ENCODE measurements around the gene ZNF385A. TPM values are rescaled to one million over a fixed set of nuclear protein-coding genes. Genes with fewer than 3 reads are reported as not detected.

The ZNF385A gene
- total and polyA plus RNA-seq, 9 of the 15 experiments (the other 6 are each of a cell fraction or from before 2014, with no cell fraction given), result 1.0 to 111 (median 7.7) TPM

DNA sequence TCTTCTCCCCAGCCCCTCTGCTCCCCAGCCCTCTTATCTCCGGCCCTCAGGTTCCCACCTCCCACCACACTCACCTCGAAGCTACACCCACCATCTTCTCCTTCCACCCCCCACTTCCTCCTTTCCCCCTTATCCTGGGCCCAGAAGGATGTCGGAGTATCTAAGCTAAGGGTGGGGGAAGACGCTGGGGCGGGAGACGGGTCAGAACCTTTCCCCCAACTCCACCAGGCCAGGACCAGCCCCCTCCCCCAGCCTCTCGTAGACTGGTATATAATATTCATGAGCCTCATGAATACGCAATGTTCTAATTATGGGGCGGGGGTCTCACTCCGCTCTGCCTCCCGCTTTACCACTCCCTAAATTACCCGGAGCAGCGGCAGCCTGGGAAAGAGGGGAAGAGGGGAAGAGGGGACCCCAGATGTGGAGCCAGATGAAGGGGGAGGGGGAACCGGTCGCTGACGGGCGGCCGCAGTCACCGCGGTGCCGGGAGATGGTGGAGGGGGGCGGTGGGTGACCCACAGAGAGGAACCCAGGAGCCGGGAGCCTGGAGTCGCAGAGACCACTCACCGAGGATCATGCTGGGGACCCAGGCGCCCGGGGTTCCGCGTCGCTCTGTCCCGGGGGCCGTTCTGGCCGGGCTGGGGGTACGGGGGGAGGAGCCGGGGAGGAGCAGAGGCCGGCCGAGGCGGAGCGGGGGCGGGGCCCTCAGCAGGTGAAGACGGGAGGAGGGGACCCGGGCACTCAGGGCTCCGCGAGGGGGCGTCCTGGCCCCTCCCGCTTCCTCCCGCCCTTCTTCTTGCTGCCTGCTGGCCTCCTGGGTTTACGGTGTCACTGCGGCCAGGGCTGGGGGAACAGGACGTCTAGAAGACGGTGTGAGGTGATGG, 6.4 kb upstream of the ZNF385A start (continued):
- TF ChIP-seq, protein P1, sequence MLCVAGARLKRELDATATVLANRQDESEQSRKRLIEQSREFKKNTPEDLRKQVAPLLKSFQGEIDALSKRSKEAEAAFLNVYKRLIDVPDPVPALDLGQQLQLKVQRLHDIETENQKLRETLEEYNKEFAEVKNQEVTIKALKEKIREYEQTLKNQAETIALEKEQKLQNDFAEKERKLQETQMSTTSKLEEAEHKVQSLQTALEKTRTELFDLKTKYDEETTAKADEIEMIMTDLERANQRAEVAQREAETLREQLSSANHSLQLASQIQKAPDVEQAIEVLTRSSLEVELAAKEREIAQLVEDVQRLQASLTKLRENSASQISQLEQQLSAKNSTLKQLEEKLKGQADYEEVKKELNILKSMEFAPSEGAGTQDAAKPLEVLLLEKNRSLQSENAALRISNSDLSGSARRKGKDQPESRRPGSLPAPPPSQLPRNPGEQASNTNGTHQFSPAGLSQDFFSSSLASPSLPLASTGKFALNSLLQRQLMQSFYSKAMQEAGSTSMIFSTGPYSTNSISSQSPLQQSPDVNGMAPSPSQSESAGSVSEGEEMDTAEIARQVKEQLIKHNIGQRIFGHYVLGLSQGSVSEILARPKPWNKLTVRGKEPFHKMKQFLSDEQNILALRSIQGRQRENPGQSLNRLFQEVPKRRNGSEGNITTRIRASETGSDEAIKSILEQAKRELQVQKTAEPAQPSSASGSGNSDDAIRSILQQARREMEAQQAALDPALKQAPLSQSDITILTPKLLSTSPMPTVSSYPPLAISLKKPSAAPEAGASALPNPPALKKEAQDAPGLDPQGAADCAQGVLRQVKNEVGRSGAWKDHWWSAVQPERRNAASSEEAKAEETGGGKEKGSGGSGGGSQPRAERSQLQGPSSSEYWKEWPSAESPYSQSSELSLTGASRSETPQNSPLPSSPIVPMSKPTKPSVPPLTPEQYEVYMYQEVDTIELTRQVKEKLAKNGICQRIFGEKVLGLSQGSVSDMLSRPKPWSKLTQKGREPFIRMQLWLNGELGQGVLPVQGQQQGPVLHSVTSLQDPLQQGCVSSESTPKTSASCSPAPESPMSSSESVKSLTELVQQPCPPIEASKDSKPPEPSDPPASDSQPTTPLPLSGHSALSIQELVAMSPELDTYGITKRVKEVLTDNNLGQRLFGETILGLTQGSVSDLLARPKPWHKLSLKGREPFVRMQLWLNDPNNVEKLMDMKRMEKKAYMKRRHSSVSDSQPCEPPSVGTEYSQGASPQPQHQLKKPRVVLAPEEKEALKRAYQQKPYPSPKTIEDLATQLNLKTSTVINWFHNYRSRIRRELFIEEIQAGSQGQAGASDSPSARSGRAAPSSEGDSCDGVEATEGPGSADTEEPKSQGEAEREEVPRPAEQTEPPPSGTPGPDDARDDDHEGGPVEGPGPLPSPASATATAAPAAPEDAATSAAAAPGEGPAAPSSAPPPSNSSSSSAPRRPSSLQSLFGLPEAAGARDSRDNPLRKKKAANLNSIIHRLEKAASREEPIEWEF (CRISPR knock-in tag; IDR thresholded peaks at IDR 0.05), result no peak
- TF ChIP-seq, protein P2, sequence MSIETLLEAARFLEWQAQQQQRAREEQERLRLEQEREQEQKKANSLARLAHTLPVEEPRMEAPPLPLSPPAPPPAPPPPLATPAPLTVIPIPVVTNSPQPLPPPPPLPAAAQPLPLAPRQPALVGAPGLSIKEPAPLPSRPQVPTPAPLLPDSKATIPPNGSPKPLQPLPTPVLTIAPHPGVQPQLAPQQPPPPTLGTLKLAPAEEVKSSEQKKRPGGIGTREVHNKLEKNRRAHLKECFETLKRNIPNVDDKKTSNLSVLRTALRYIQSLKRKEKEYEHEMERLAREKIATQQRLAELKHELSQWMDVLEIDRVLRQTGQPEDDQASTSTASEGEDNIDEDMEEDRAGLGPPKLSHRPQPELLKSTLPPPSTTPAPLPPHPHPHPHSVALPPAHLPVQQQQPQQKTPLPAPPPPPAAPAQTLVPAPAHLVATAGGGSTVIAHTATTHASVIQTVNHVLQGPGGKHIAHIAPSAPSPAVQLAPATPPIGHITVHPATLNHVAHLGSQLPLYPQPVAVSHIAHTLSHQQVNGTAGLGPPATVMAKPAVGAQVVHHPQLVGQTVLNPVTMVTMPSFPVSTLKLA (conservative IDR thresholded peaks at IDR 0.05), result peak in 1 of 2 experiments; percentile 12; a peak in 1 of 4 replicates
- no peak for TF ChIP-seq SOX6 (IDR thresholded peaks at IDR 0.05)
- TF ChIP-seq RAD21 (CRISPR knock-in tag; conservative IDR thresholded peaks at IDR 0.05 in 1 of 2, IDR thresholded peaks at IDR 0.05 in 1 of 2), result peak in 1 of 2 experiments; percentile 15; a peak in 1 of 4 replicates
- TF ChIP-seq, protein P3, sequence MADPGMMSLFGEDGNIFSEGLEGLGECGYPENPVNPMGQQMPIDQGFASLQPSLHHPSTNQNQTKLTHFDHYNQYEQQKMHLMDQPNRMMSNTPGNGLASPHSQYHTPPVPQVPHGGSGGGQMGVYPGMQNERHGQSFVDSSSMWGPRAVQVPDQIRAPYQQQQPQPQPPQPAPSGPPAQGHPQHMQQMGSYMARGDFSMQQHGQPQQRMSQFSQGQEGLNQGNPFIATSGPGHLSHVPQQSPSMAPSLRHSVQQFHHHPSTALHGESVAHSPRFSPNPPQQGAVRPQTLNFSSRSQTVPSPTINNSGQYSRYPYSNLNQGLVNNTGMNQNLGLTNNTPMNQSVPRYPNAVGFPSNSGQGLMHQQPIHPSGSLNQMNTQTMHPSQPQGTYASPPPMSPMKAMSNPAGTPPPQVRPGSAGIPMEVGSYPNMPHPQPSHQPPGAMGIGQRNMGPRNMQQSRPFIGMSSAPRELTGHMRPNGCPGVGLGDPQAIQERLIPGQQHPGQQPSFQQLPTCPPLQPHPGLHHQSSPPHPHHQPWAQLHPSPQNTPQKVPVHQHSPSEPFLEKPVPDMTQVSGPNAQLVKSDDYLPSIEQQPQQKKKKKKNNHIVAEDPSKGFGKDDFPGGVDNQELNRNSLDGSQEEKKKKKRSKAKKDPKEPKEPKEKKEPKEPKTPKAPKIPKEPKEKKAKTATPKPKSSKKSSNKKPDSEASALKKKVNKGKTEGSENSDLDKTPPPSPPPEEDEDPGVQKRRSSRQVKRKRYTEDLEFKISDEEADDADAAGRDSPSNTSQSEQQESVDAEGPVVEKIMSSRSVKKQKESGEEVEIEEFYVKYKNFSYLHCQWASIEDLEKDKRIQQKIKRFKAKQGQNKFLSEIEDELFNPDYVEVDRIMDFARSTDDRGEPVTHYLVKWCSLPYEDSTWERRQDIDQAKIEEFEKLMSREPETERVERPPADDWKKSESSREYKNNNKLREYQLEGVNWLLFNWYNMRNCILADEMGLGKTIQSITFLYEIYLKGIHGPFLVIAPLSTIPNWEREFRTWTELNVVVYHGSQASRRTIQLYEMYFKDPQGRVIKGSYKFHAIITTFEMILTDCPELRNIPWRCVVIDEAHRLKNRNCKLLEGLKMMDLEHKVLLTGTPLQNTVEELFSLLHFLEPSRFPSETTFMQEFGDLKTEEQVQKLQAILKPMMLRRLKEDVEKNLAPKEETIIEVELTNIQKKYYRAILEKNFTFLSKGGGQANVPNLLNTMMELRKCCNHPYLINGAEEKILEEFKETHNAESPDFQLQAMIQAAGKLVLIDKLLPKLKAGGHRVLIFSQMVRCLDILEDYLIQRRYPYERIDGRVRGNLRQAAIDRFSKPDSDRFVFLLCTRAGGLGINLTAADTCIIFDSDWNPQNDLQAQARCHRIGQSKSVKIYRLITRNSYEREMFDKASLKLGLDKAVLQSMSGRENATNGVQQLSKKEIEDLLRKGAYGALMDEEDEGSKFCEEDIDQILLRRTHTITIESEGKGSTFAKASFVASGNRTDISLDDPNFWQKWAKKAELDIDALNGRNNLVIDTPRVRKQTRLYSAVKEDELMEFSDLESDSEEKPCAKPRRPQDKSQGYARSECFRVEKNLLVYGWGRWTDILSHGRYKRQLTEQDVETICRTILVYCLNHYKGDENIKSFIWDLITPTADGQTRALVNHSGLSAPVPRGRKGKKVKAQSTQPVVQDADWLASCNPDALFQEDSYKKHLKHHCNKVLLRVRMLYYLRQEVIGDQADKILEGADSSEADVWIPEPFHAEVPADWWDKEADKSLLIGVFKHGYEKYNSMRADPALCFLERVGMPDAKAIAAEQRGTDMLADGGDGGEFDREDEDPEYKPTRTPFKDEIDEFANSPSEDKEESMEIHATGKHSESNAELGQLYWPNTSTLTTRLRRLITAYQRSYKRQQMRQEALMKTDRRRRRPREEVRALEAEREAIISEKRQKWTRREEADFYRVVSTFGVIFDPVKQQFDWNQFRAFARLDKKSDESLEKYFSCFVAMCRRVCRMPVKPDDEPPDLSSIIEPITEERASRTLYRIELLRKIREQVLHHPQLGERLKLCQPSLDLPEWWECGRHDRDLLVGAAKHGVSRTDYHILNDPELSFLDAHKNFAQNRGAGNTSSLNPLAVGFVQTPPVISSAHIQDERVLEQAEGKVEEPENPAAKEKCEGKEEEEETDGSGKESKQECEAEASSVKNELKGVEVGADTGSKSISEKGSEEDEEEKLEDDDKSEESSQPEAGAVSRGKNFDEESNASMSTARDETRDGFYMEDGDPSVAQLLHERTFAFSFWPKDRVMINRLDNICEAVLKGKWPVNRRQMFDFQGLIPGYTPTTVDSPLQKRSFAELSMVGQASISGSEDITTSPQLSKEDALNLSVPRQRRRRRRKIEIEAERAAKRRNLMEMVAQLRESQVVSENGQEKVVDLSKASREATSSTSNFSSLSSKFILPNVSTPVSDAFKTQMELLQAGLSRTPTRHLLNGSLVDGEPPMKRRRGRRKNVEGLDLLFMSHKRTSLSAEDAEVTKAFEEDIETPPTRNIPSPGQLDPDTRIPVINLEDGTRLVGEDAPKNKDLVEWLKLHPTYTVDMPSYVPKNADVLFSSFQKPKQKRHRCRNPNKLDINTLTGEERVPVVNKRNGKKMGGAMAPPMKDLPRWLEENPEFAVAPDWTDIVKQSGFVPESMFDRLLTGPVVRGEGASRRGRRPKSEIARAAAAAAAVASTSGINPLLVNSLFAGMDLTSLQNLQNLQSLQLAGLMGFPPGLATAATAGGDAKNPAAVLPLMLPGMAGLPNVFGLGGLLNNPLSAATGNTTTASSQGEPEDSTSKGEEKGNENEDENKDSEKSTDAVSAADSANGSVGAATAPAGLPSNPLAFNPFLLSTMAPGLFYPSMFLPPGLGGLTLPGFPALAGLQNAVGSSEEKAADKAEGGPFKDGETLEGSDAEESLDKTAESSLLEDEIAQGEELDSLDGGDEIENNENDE (IDR thresholded peaks at IDR 0.05; ENCODE audit: low read depth, low read length), result no peak
- TF ChIP-seq SP2 (IDR thresholded peaks at IDR 0.05; ENCODE audit: extremely low read depth, low read depth, low read length, poor library complexity, severe bottlenecking), result no peak
